ENCODE results near the gene MIOX. TPM values are rescaled to one million over a fixed set of nuclear protein-coding genes. Genes with fewer than 3 reads are reported as not detected.
A peak's percentile ranks its signal among the peaks of the same experiment; 100 is the strongest.

The MIOX gene
- total and polyA plus RNA-seq, 2 of the 13 experiments (the other 11 are each of a cell fraction or from before 2014, with no cell fraction given), result 1.5 to 2.9 TPM

DNA sequence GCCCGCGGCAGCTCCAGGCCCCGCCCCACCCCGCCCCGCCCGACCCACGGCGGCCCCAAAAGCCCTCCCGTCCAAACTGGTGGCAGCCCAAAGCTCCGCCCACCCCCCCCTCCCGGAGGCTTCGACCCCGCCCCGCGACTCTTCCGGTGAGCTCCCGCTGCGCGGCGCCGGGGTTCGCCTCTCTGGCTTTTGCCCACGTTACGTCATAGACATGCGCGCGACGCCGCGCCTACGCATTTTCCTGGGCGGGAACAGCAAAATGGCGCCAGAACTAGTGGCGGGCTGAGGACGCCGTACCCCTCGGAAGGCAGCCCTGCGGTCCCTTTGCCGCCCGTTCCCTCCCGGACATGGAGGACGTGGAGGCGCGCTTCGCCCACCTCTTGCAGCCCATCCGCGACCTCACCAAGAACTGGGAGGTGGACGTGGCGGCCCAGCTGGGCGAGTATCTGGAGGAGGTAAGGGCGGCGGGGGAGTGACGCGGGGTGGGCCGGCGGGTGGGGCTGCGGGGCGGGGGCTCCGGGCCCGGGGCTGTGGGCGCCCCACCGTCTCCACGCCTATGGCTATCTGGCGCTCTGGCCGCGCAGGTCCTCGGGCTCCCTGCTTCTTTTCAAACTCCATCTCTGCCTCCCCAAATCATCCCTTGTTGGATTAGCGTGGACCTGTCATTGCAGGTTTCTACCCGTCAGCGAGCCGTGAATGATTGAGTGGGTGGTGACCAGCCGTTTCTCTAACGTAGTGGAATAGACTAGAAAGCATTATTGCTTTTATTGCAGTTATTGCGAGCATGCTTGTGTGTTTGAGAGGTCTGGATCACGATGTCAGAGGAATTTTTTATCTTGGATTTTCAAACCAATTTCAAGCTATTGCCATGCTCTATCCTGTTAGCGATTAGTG lies 21.6 kb downstream of the MIOX start, which contains the start of gene NCAPH2 (continued):
- TF ChIP-seq GABPB1 (CRISPR knock-in tag; IDR thresholded peaks at IDR 0.05) (peak; percentile 94), MBD4 (IDR thresholded peaks at IDR 0.05; ENCODE audit: borderline replicate concordance, low read length) (no peak), HMGXB3 (CRISPR knock-in tag; IDR thresholded peaks at IDR 0.05; ENCODE audit: borderline replicate concordance) (peak; percentile 74; the same call in 1 of the 2 replicates), ZNF556 (CRISPR knock-in tag; IDR thresholded peaks at IDR 0.05; ENCODE audit: borderline replicate concordance) (no peak; the same call in 1 of the 2 replicates), KLF9 (CRISPR knock-in tag; IDR thresholded peaks at IDR 0.05; ENCODE audit: low read depth) (no peak), RNF219 (CRISPR knock-in tag; IDR thresholded peaks at IDR 0.05) (no peak), HDAC2 (CRISPR knock-in tag; IDR thresholded peaks at IDR 0.05) (peak; percentile 85), ZNF615 (CRISPR knock-in tag; IDR thresholded peaks at IDR 0.05; ENCODE audit: borderline replicate concordance) (no peak), RFX1 (IDR thresholded peaks at IDR 0.05) (no peak), YEATS2 (CRISPR knock-in tag; IDR thresholded peaks at IDR 0.05; ENCODE audit: borderline replicate concordance) (peak; percentile 95), ZNF264 (CRISPR knock-in tag; IDR thresholded peaks at IDR 0.05) (peak; percentile 30; the same call in 1 of the 2 replicates), ATF1 (CRISPR knock-in tag; IDR thresholded peaks at IDR 0.05) (peak; percentile 96), KAT2B (IDR thresholded peaks at IDR 0.05; ENCODE audit: borderline replicate concordance, low read depth, low read length) (no peak), IRF9 (CRISPR knock-in tag; IDR thresholded peaks at IDR 0.05; ENCODE audit: borderline replicate concordance) (0 out of 2 replicates have a peak, but pooled peaks have one; percentile 39), RARG (CRISPR knock-in tag; IDR thresholded peaks at IDR 0.05; ENCODE audit: low read depth) (no peak), EP300 (IDR thresholded peaks at IDR 0.05; ENCODE audit: low read depth in 2 of 2, low read length in 2 of 2) (peak; percentile 42 to 53; a peak in 1 of 4 replicates), EP300 (CRISPR knock-in tag; IDR thresholded peaks at IDR 0.05; ENCODE audit: borderline replicate concordance) (0 out of 2 replicates have a peak, but pooled peaks have one; percentile 36), SOX13 (IDR thresholded peaks at IDR 0.05) (no peak), SOX13 (CRISPR knock-in tag; conservative IDR thresholded peaks at IDR 0.05 in 1 of 2, IDR thresholded peaks at IDR 0.05 in 1 of 2) (no peak), KDM1A (CRISPR knock-in tag; IDR thresholded peaks at IDR 0.05) (no peak)
